Eye (tissue), 1 donor: ENCODE measurements around the gene PTPRN2.

Source experiments
- DNase-seq: peaks from one replicate; pipeline ENCODE4 v3.0.0-alpha.2; 2015

Gene PTPRN2

DNA sequence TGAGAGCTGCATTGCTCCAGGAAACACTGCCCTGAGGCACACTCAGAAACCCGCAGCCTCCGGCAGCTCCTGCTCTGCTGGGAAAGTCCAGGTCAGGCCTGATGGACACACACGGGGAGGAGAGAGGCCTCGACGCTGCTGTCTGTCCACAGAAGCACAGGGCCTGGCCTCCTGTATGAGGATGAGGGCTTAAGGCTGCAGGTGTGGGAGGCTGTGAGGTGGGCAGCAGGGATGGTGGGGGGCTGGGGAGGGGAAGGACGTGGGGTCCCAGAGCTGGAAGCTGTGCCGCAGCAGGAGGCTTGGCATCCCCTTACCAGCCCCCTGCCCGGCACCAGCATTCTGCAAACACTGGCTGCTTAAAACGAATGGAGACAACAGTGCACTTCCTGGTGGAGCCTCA, 1064.7 kb downstream of the PTPRN2 start:
- no peak for DNase-seq

DNA sequence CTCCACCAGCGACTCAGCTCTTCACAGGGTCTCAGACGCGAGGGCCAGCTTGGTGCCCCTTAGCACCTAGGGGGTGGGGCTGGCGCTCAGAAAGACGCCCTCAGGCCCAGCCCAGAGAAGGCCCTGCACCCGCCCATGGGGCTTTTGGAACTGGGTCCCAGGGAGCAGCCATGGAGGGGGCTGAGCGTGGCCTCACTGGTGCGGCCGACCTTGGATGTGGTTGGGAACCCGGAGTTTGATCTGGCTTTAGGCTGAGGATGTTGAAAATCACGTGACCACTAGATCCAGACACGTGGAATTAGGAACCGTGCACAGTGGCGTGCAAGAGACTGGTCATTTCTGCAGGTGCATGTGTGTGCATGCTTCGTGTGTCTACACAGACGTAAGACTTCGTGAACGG, 1065.4 kb downstream of the PTPRN2 start:
- no peak for DNase-seq

DNA sequence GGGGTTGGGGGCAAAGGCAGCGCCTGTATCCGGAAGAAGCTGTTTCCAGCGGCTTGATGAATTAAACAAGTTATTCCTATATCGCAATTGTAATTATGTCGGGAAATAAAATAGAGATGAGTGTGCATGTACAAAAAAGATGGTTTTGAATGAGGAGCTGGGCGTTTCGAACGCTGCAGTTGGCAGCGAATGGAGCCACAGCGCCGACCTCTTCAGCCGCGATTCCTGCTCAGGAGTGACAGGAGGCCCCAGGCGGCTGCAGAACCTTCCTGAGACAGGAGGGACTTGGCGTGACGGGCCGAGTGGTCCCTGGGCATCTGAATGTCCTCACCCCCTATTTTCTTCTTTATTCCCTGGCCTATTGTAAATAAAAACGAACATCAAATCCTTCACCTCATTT, 1065.9 kb downstream of the PTPRN2 start:
- DNase-seq: no peak

DNA sequence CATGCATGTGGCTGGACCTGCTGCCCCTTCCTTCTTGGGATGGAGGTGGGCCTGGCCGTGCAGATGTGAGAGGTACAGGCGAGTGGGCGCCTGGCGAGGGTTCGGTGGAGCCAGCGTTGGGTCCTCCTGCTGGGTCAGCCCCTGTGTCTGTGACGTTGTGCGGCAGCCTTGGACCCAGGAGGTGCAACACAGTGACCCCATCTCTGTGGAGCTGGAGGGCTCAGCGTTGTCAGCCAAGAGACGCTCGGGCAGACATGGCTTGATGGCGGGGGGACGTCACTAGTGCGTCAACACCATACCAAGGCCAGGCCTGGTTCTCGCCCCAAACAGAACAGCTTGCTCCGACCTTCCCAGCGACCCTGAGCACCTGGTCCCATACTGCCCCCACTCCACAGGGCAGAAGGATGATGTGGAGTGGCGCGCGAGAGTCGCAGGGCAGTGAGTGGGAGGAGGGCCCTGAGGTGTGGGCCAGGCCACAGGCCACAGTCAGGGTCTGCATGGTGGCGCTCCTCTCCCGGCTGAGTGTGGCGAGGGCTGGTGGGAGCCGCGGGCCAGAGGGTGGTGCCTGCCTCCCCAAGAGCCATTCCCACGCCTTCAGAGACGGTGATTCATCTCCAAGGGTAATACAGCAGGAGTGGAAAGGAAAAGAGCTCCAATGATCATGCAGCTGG, 1066.4 kb downstream of the PTPRN2 start:
- no peak for DNase-seq

DNA sequence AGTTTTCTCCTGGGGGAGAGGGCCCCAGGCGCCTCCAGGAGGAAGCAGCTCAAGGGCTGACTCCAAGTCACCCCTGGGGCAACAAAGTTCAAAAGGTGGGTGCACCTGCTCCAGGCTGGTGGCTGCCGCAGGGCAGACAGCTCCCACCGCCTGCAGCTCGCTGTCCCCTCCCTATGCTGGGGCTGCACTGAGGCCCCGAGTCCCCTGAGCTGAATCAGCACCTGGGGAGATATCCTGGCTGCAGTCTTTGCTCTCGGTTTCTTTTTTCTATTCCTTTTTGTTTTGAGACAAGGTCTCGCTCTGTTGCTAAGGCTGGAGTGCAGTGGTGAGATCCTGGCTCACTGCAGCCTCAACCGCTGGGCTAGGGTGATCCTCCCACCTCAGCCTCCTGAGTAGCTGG, 1067.4 kb downstream of the PTPRN2 start:
- DNase-seq: no peak

DNA sequence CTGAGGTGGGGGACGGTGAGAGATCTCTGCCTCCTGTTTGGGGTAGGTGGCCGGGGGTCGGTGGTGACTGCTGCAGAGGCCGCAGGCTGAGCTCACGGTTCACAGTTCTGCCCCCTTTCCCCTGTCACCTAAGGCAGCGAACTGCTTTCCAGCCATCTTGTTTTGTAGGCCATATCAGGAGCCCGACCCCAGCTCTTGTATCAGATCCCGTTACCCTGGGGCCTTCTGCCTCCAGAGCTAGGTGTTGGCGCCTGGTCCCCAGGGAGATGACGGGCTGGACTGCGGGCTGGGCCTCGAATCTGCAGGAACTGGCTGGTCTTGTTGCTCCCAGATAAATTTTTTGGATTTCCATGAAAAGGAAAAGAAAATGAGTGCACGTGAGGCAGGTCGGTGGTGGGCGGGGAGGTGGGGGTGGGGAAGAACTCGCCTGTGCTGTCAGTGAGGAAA, 1067.8 kb downstream of the PTPRN2 start:
- DNase-seq: no peak

DNA sequence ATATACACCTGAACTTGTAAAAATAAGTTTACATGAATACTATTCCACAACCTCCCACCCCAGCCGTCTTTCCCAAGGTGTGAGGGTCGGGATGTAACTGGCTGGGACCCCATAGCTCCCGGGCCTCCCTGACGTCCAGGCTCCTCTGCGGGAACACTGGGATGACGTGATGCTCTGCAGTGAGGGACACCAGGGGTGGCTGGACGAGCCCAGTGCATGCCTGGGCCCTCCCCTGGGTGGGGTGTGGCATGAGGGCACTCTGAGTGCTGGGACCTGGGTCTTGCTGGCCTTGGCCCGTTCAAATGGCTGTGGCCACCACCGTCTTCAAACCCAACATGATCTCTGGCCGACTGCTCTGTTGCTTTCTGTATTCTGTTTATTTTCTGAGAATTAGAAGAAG, 1068.4 kb downstream of the PTPRN2 start:
- no peak for DNase-seq

DNA sequence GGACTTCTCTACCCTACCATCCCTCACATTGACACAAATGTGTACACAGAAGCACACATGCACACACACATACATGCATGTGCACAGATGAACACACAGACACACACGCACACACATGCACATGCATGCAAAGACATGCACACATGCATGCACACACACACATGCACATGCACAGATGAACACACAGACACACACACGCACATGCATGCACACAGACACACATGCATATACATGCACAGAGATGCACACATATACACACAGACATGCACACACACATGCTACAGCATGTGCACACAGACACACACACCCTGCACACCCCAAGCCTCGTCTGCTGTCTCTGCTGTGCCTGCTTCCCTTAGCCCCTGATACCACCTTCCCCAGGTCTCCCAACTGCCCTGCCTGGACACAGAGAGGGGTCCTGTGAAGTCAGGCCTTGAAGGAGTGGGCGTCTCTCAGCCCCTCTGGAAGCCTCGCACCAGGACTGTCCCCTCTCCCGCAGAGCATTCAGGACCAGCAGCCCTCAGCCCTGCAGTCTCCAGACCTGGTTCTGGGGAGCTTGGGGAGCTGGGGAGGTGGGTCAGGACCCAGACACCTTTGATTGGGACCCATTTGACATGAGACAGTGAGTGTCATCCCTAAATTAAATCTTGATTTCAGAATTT, 1069.0 kb downstream of the PTPRN2 start:
- DNase-seq: no peak

DNA sequence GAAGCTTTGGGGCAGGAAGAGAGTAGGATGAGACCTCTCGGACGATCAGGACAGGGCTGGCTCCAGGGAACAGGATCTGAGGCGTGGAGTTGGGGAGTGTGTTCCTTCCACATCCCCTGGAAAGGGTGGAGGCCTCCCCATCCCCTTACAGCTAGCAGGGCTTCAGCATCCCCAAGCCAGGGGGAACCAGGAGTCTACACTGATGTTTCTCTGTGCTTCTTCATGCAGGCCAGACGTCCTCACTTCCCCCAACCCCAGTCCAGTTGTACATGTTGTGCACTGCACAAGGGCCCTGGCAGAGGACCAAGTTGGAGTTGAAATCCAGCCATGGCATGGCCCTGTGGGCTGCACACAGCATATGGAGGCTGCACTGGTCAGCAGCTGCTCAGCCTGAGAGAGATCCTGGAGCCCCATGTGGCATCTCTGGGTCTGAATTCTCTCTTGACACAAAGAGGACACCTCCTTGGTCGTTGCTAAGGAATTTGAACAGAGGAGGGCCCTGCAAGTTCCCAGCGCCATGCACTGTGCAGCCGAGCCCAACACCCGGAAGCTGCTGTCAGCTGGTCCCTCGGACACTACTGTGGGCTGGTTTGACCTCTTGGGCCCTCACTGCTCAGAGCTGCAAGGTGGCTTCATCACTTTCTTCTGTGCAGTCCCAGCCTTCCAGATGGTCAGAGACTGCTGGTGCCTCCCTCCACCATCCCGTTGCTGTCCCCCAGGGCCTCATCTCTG, 1069.7 kb downstream of the PTPRN2 start:
- no peak for DNase-seq

DNA sequence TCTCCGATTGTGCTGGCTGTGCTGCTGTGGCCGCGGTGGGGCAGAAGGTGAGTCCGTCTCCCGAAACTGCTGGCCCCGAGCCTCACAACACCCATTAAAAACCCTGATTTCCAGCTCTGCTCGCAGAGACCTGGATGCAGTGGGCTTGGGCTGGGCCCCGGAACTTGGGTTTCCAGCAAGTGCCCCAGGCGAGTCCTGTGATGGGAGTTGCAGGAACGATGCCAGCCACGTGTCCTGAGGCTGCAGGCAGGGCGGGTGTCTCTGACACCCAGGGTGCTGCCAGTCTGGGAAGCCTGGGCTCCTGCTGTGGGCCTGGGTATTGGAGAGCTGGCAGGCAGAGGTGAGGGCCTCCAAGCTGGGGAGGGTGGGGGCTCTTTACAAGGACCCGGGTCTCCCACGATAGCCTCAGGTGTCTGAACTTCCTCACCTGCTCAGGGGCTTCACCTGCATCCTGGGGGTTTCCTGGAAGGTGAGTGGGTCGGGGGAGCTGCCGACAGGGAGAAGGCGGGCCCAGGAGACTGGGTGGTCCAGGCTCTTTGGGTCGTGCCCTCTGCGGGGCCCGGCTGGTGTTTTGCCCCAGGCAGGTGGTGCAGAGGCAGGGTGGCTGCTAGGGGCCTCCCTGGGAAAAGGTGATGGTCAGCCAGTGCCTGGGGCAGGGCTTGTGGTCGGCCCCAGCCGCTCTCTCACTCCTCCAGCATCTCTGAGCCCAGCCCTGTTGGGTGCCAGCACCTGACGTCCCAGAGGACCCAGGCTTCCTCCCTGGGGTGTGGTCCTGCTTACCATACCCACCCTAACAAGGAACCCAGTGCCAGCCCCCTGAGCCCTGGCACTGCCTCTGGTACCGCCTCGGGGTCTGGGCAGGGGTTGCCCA, 1070.5 kb downstream of the PTPRN2 start:
- no peak for DNase-seq

DNA sequence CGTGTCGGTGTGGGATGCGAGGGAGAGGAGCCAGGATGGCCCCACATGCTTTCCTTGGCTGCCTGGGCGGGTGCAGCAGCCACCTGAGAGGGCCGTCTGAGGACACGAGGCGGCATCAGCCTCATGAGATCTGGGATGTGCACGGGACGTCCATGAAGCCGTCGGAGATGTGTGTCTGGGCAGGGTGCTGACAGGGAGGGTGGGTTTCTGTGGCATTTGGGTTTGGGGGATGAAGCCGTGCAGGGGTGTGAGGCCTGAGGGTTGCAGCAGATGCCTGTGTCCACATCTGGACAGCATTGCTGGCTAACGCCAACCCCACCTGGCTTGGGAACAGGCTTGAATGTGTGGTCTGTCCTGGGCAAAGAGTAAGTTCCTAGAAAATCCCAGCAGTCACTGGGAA, 1071.3 kb downstream of the PTPRN2 start:
- DNase-seq: no peak

DNA sequence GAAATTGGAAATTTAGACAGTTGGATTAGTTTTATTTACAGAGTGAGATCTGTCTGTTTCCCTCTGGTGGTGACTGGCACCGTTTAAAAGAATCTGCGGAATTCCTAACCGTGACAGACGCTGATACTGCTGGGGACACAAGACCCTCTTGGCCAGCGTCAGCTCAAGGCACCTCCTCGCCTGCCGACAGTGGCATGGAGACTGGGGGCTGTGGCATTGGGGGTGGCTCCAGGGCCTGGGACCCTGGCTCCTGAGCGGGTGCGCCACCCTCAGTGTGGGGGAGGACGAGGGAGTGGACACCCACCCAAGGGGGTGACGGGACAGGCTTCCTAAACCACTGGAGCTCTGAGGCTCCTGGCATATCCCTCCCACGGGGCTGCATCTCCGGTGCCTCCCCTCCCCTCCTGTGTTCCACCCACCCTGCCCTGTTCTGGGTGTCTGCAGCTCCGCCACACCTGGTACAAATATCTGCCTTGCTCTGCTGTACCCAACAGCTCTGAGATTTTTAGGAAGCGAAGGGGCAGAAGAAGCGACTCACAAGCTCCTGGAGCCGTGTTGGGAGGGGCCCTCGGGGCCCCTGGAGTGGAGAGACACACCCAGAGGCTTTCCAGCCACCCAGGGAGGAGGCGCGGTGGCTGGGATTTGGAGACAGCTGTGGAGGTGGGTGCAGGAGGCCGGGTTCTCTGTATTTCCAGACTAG, 1072.1 kb downstream of the PTPRN2 start:
- DNase-seq: peak; percentile 23

DNA sequence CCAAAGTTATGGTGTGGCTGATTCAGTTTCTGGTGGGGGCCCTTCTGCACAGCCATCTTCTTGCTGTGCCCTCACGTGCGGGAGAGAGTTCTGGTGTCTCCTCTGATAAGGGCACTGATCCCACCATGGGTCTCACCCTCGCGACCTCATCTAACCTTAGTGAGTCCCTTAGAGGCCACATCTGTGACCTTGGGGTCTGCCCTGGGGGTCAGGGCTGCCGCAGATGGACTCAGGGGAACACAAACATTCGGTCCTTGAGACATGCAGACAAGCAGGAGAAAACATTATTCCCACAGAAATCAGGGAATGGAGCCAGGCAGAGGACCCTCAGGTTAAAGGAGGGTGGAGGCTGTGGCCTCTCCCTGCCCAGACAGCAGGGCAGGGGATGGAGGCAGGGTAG, 1072.9 kb downstream of the PTPRN2 start:
- DNase-seq: no peak

DNA sequence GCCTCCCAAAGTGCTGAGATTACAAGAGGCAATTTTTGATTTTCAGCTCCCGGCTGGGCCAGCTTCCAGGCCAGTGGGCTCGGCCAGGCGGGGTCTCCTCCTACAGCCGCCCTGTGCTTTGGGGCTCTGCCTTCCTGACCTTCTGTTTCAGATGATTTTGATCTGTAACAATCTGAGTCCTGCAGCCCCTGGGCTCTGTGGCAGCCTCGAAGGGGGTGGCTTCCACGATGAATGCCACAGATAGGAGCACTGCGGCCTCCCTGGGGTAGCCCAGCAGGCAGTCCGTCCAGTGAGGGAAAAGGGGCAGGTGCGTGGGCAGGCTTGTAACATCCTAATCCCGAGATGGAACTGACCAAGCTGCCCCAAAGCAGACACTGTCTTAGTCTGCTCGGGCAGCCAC, 1073.3 kb downstream of the PTPRN2 start:
- DNase-seq: no peak

DNA sequence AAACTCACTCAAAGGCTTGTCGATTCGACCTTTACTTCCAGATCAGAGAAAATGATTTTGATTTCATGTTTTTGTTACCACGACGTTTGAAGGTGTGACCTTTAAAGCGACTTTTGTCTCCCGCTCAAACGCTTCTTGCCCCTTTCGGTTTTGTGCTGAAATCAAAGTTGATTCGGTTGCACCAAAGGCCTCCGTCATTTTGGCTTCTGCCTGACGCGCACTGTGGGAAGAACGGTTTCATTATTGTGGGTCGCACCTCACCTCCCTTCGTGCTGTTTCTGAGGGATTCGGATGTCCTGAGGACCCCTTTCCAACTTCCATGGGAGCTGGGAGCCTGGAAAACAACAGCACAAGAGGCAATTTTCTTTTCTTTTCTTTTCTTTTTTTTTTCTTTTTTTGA, 1073.9 kb downstream of the PTPRN2 start:
- no peak for DNase-seq

DNA sequence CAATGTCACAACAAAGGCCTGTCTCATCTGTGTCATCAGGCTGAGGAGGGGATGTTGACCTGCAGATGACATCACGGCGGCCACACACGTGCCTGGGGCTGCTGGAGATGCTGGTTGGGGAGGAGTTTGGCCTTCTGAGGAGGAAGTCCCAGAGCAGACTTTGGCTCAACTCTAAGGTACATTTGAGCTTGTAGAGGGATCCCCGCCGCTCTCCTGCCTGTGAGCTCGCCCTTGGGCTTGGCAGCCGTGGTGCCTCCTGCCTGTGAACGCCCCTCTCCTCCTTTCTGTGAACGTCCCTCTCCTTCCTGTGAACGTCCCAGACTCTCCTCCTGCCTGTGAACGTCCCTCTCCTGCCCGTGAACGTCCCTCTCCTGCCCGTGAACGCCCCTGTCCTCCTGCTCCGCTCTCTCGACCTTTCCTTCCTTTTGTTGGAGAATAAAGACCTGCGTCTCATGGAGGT, 1074.4 kb downstream of the PTPRN2 start:
- DNase-seq: no peak

DNA sequence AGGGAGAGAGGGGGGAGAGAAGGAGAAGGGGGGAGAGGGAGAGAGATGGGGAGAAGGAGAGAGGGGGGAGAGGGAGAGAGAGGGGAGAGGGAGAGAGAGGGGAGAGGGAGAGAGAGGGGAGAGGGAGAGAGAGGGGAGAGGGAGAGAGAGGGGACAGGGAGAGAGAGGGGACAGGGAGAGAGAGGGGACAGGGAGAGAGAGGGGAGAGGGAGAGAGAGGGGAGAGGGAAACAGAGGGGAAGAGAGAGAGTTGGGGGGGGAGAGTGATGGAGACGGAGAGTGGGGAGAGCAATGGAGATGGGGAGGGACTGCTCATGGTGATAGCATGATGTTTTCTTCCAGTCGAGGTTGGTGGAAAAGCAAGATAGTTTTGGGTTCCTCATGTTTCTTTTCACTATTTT, 1078.4 kb downstream of the PTPRN2 start:
- no peak for DNase-seq

DNA sequence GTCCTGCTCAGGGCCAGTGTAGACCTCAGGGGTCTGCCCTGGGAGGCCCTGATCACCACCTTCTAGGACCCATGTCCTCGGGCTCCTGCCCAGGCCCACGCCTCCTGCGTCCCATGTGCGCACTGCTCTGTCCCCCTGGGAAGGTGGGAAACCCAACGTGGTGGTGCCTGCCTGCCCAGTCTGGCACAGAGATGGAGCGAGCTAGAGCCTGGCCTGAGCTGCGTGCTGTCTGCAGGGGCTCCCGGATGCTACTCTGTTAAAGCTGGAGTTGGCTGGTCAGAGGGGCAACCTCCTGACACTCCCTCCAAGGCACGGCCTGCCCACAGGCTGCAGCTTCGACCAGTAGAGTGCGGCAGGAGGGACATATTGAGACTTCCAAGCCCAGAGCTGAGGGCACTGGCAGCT, 1079.1 kb downstream of the PTPRN2 start:
- DNase-seq: no peak

DNA sequence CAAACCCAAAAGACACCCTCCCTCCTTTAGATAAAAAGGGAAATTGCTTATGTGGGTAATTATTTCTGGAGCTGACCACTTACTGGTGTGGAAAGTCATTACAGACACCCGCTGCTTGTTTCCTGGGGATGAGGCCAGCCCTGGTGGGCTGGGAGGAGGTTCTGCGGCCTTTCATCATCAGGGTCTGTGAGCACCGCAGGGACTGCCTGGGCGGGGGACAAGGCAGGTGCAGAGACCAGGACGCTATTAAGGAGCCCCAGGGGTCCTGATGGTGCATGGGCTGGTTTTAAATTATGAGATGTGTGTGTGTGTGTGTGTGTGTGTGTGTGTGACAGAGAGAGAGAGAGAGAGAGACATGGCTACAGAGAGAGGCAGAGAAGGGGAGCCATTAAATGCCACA, 1079.6 kb downstream of the PTPRN2 start:
- DNase-seq: peak; percentile 73

DNA sequence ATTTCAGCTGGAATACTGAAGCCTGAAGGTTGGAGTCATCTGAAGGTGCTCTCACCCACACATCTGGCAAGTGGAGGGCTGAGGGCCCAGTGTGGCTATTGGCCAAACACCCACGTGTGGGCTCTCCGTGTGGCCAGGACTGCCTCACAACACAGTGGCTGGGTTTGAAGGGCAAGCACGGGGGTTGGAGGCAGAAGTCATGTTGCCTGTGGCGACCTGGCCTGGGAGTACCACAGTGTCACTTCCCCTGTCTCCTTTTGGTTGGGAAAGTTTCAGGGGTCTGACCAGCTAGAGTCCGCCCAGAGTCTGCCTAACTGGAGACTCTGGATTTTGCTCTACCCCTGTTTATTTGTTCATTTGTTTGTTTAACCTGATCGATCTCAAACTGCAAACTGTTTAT, 1081.4 kb downstream of the PTPRN2 start:
- no peak for DNase-seq

DNA sequence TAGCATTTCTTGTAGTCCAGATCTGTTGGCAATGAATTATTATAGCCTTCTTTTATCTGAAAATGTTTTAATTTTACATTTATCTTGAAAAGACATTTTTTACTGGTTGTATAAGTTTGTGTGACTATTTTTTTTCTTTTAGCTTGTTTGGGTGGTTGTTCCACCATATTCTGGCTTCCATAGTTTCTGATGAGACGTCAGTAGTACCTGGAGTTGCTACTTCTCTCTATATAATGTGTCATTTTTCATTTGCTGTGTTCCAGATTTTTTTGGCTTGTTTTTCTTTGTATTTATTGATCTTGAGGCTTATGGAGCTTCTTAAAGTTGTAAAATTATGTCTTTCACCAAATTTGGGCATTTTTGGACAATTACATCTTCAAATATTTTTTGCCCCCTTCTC, 1082.0 kb downstream of the PTPRN2 start:
- no peak for DNase-seq

DNA sequence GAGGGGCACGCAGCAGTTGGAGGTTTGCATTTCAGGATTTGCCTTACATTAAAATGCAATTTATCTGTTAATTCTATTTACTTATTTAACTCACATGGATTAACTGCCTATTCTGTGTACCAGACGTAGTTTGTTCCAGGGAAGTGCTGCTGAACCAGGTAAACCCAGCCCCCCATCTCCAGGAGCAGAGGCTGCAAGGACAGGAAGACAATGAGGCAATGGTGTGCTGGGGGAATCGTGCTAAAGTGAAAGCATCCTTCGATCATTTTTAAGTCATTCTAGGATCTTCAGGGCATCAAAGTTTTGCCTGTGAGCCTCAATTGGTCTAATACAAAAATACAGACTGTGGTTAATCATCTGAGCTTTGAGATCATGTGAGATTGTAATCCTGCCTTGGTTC, 1084.4 kb downstream of the PTPRN2 start:
- DNase-seq: no peak
